Right ventricle myocardium superior (tissue), 1 donor: ENCODE results near the gene CDH20. TPM values are rescaled to one million over a fixed set of nuclear protein-coding genes. Genes with fewer than 3 reads are reported as not detected.

Source experiments
- ATAC-seq: fragments of 200-7000 bp; cut with Tn5 transposase; one replicate; pipeline ENCODE4 v1.9.1; 2020; ENCODE audit warnings: mild to moderate bottlenecking; ENCODE audit not compliant: poor library complexity
- DNase-seq: peaks from one replicate; pipeline ENCODE4 v3.0.0-alpha.2; 2020
- intact Hi-C: fragments of 100-400 bp; cut with DNase I; formaldehyde crosslinking; loops from one replicate; pipeline ENCODE4 v1.11.2; 2022
- total RNA-seq: library from RNA; stranded (reverse); fragmentation: NEBNext Ultra II Directional; extraction: Animal tissue kit (Norgen Biotek cat#: 25700); gene quantifications from one replicate; pipeline ENCODE4 v1.2.1, GENCODE V29; 2021
- donor health status: DM: no; HTN: yes; CAD: no; lungs with severe emphysema.

CDH20 gene
- total RNA-seq, 1 donor from 2014 or later: 0.05 TPM

- intact Hi-C loops: loop anchor here (5.0 kb wide), 1 partner anchor 581 kb away; no protein-coding TSS in a partner anchor
- ATAC-seq (peak; percentile 85), DNase-seq (no peak)
Observed at GRCh38 chr18:61551586-61551985, 218.4 kb downstream of the CDH20 start.

DNA sequence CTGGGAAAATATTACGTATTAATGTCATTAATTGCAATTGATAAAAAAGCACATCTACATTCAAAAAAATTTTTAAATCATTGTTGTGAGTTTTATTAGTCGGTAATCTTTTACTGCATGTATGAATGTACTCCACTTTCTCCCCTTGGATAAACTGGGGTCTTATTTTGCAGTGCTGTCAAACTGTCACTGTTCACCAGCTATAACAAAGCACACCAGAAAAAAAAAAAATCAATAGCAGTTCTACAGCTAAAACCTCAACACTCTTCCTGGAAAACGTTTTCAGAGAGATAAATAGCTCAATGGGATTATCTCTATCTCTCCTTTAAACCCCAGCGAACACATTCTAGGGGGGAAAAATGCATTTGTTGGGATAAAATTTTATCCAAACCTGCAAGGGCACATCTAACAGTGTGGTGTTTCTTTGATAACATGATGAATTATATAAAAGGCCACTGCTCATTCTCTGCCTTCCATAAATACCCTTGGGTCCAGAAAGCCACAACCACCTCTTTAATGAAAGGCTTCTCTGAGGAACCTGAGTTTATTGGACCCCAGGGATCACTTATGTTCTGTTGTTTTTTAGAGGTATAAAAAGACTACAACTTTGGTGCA lies 219.9 kb downstream of the CDH20 start:
- ATAC-seq: no peak
- DNase-seq: no peak
- intact Hi-C loops: loop anchor here (5.0 kb wide), 1 partner anchor 579 kb away; no protein-coding TSS in a partner anchor

GRCh38 chr18:61554117-61554776 lies 221.0 kb downstream of the CDH20 start:
- intact Hi-C loops: loop anchor here (5.0 kb wide), 1 partner anchor 578 kb away; no protein-coding TSS in a partner anchor
- ATAC-seq (peak; percentile 66), DNase-seq (peak; percentile 44)

DNA sequence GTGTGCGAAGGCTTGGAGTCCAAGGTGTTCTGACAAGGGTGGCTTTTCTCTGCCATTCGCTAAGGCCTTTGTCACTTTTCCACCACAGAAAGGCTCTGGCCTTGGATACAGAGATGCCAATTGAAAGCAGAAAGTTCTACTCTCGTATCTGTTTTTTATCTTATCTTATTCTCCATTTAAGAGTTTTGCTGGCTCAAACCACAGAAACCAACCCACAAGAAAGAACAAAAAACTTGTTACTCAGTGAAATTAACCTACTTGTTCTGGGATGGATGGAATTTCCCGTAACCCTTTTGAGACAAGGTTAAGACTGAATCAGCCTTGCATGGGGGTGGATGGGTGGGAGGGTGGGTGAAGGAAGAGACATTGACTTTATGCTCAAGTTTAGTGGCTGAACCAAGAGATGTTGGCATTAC lies 221.7 kb downstream of the CDH20 start:
- intact Hi-C loops: loop anchor here (5.0 kb wide), 1 partner anchor 577 kb away; no protein-coding TSS in a partner anchor
- no peak for ATAC-seq
- no peak for DNase-seq

DNA sequence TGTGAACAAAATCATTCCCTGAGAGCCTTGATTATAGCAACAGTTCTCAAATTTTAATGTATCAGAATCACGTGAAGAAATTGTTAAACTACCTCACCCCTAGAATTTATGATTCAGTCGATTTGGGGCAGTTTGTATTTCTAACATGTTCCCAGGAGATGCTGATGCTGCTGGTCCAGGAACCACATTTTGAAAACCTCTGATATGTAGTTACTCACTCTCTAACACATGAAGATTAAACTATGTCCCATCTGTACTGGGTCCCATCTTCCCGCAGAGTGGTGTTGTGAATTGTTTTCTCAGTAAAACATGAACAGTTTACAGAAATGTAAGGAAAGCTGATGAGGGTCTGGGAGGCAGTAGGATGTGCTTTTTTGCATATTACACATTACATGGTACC lies 223.1 kb downstream of the CDH20 start:
- no peak for ATAC-seq
- no peak for DNase-seq
- intact Hi-C loops: no loop called here

- ATAC-seq (no peak), DNase-seq (no peak)
- intact Hi-C loops: no loop called here
Observed at GRCh38 chr18:61556862-61557261, 223.6 kb downstream of the CDH20 start.

GRCh38 chr18:61569176-61569892 lies 236.1 kb downstream of the CDH20 start:
- intact Hi-C loops: no loop called here
- DNase-seq (peak; percentile 71), ATAC-seq (peak; percentile 96)

DNA sequence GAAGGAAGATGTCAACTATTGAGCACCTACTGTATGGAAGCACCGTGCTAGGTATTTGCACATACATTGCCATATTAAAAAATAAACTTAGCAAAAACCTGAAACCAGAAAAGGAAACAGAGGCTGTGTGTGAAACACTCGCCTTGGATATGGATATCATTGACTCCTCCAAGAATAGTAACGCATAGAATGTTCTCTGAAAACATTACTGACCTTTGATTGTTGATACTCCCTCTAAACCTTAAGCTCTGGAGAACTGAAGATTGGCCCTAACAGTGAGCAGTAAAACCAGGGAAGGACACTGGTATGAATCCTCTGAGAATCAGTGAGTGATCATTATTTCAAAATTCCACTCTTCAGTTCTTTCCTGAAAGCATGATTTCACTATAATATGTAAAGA lies 236.8 kb downstream of the CDH20 start:
- DNase-seq (no peak), ATAC-seq (peak; percentile 54)
- intact Hi-C loops: no loop called here

DNA sequence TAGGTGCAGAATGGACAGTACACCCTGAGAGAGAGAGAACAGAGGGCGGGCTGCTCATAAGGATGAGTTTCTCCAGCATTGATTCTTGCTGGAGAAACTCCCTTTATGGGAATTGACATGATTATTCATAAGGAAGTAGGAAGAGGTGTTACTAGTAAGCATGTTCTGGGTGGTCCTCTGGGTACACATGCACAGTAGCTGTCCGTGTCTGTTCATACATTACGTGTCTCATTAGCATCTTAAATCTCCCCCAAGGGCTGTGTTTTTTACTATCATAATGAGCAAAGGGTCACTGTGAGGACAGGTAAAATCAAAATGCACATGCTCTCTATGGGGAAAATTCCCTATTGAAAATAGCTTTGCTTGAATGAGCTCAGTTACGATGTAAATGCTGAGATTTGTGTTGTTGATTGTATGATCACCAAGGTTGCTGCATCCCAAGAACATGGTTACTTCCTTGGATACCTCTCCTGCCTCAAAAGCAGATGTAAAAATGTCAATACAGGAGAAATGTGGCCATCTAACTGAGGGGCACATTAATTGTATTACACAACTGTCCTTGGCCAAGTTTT lies 238.9 kb downstream of the CDH20 start:
- intact Hi-C loops: no loop called here
- ATAC-seq (no peak), DNase-seq (no peak)

GRCh38 chr18:61572871-61573270 lies 239.6 kb downstream of the CDH20 start:
- no peak for ATAC-seq
- DNase-seq: no peak
- intact Hi-C loops: no loop called here

GRCh38 chr18:61574665-61575064 lies 241.4 kb downstream of the CDH20 start:
- intact Hi-C loops: no loop called here
- ATAC-seq (no peak), DNase-seq (no peak)

GRCh38 chr18:61575419-61575818 lies 242.2 kb downstream of the CDH20 start:
- no peak for DNase-seq
- ATAC-seq: no peak
- intact Hi-C loops: no loop called here

GRCh38 chr18:61578846-61579245 lies 245.6 kb downstream of the CDH20 start:
- no peak for ATAC-seq
- intact Hi-C loops: no loop called here
- DNase-seq: no peak

- DNase-seq (no peak), ATAC-seq (no peak)
- intact Hi-C loops: no loop called here
Observed at GRCh38 chr18:61579581-61579980, 246.4 kb downstream of the CDH20 start.

DNA sequence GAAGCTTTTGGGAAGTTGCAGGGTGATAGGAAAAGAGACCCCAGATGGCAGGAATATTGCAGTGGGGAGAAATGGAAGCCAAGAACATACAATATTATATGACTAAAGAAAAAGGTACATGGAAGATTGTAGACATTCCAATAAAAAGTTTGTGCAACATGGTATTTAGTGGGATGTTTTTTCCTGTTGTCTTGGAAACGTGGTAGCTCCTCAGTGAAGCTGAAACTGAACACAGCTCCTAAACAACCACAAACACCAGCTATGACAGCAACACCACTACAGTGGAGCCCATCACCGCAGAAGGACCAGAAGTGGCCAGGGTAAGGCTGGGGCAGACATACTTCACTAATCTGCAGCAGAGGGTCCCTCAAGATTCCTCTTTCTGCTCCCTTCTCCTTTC lies 246.8 kb downstream of the CDH20 start:
- intact Hi-C loops: loop anchor here (10.0 kb wide), 1 partner anchor 315 kb away; the partner anchor contains the start of gene RNF152
- ATAC-seq (no peak), DNase-seq (no peak)

DNA sequence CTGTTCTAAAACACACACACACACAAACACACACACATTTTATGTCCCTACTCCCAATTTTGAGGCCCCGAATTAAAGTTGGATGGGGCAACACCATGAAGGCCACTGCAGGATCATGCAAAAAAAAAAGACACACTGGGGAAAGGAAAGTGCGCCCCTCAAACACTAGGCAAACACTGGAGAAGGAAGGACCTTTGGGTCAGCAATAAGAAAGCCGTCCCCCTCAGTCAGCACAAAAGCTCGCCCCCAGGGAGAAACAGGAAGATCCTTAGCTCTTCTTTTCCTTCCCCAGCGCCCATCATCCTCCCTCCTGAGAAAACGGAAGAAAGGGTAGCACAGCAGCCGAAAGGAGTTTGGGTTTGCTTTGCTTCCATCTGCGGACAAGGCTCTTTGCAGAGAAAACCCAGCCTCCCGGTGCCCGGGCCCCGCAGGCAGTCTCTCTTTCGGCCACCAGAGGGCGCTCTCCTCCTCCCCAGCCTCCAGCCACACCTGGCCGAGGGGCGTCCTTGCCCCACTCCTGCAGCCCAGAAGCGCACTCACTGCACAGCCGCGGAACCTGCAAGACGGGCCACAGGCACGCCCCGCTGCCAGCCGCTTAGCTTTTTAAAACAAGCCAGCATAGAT lies 248.5 kb downstream of the CDH20 start:
- ATAC-seq (peak; percentile 95), DNase-seq (peak; percentile 88)
- intact Hi-C loops: loop anchor here (10.0 kb wide), 1 partner anchor 313 kb away; the partner anchor contains the start of gene RNF152

DNA sequence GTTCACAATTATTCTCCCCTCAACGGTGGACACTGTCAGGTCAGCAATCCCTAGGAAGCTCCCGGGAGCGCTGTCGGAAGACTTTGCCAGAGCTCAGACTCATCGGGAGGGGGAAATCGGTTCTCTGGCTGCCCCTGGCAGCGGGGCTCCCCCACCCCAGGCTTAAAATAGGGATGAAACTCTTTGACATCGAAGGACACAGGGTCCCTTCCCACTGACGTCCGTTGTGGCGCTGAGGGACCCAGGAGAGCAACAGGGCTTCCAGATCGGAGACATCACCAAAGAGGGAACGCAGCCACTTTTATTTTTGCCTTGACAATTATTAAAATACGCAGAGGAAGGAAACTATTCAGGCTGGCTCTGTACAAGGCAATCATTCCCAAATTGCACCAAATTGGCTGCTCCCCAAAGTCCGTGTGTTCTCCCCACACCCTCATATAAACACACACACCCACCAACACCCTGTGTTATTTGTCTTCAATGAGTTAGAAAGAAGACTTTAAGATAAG lies 249.0 kb downstream of the CDH20 start:
- ATAC-seq (peak; percentile 76), DNase-seq (peak; percentile 66)
- intact Hi-C loops: loop anchor here (10.0 kb wide), 1 partner anchor 313 kb away; the partner anchor contains the start of gene RNF152

- no peak for DNase-seq
- intact Hi-C loops: loop anchor here (10.0 kb wide), 1 partner anchor 311 kb away; the partner anchor contains the start of gene RNF152
Observed at GRCh38 chr18:61583548-61583947, 250.3 kb downstream of the CDH20 start.

More at GRCh38 chr18:61583548-61583947, 250.3 kb downstream of the CDH20 start:
- ATAC-seq: no peak
